GM13977 (cell line): Measurements from ENCODE around the gene CHD5.

Source experiments
- DNase-seq: peaks from one replicate; pipeline ENCODE4 v3.0.0; 2012; ENCODE audit warnings: low spot score
- CTCF ChIP-seq: IDR thresholded peaks from 2 replicates; pipeline ENCODE4 v1.5.1; 2012; ENCODE audit warnings: mild to moderate bottlenecking, control low read depth; ENCODE audit not compliant: insufficient read depth; ENCODE audit errors: extremely low read depth, missing control alignments
- in situ Hi-C: fragments of 300-500 bp; cut with MboI; formaldehyde crosslinking; loops from one replicate; pipeline ENCODE4 v1.12.0; 2022; ENCODE audit warnings: low sequenced_read_pairs, low pct_unique_long_range_greater_than_20kb, mixed read lengths, inconsistent platforms; ENCODE audit not compliant: unreplicated experiment

Gene CHD5

GRCh38 chr1:6209661-6210580 is 29.8 kb upstream of the CHD5 start:
- DNase-seq, result no peak
- in situ Hi-C loops, result no loop called here
- TF ChIP-seq CTCF, result peak; percentile 28

DNA sequence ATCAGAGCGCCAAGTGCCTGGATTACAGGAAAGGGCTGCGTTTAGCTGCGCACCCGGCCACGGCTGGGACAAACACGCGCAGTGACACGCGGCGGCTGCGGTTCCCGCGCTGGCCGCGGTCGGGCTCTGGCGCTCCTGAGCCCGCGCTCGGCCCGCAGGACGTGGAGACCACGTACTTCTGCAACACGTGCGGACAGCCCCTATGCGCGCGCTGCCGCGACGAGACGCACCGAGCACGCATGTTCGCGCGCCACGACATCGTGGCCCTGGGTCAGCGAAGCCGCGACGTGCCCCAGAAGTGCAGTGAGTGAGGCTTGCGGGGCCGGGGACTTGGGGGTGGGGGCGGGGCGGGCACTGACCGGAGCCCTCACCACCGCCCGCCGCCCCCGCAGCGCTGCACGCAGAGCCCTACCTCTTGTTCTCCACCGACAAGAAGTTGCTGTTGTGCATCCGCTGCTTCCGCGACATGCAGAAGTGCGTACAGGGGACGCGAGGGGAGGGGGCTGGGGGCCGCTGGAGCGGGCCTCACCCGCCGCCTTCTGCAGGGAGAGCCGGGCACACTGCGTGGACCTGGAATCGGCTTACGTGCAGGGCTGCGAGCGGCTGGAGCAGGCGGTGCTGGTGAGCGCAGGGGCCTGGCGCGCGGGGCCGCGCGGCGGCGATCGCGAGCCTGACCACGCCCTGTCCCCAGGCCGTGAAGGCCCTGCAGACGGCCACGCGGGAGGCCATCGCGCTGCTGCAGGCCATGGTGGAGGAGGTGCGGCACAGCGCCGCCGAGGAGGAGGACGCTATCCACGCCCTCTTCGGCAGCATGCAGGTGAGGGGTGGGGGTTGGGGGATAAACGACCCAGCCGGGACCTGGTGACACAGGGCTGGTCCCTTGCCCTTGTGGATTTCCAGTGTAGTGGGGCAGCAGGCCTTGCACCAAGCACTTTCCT is 28.9 kb upstream of the CHD5 start:
- peak; percentile 60 for TF ChIP-seq CTCF
- in situ Hi-C loops, result no loop called here
- DNase-seq, result peak; percentile 77

- in situ Hi-C loops, result no loop called here
- TF ChIP-seq CTCF, result no peak
- DNase-seq, result no peak
Observed at GRCh38 chr1:6207921-6208320, 27.8 kb upstream of the CHD5 start.

- in situ Hi-C loops, result no loop called here
- DNase-seq, result no peak
- no peak for TF ChIP-seq CTCF
Observed at GRCh38 chr1:6207075-6207885, 27.2 kb upstream of the CHD5 start.

DNA sequence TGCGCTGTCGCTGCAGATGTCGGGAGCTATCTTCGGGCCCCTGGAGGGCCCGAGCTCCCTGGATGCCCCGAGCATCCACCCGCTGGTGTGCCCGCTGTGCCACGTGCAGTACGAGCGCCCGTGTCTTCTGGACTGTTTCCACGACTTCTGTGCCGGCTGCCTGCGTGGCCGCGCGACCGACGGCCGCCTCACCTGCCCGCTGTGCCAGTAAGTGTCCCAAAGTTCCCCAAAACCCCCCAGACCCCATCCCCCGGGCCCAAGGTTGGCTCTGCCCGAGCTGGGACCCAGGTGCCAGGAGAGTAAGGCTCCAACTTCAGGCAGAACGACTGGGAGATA is 26.4 kb upstream of the CHD5 start:
- no peak for DNase-seq
- in situ Hi-C loops, result no loop called here
- no peak for TF ChIP-seq CTCF
